Esophagus muscularis mucosa (tissue), 4 donors: ENCODE measurements around the gene PCBP3. TPM values are rescaled to one million over a fixed set of nuclear protein-coding genes. Genes with fewer than 3 reads are reported as not detected.
A peak's percentile ranks its signal among the peaks of the same experiment; 100 is the strongest.

Experiments
- DNase-seq: peaks from one replicate; pipeline ENCODE4 v3.0.0-alpha.2; 2017; ENCODE audit errors: extremely low spot score
- H3K27ac ChIP-seq, 4 donors: fragments of 200-600 bp; sonication (generic); replicated peaks in 1 of 4; 1 replicate in 3 of 4; 2 replicates in 1 of 4; pipeline ENCODE4 v1.5.1; 2016 to 2019; ENCODE audit warnings: mild to moderate bottlenecking in 1 of 4
- H3K27me3 ChIP-seq, 4 donors: fragments of 200-600 bp; sonication (generic); one replicate each; pipeline versions ENCODE4 v1.5.1 to v1.6.0; 2016 to 2019
- H3K36me3 ChIP-seq, 4 donors: fragments of 200-600 bp; sonication (generic); one replicate each; pipeline ENCODE4 v1.5.1; 2016 to 2019
- H3K4me1 ChIP-seq, 4 donors: fragments of 200-600 bp; sonication (generic); one replicate each; pipeline ENCODE4 v1.5.1; 2016 to 2019
- H3K4me3 ChIP-seq, 4 donors: fragments of 200-600 bp; sonication (generic); 1 replicate in 2 of 4; 2 replicates in 2 of 4; pipeline ENCODE4 v1.5.1; 2016 to 2019; ENCODE audit warnings: mild to moderate bottlenecking in 4 of 4, moderate library complexity in 1 of 4
- H3K9me3 ChIP-seq, 4 donors: fragments of 200-600 bp; sonication (generic); 1 replicate in 3 of 4; 2 replicates in 1 of 4; pipeline ENCODE4 v1.5.1; 2016 to 2019
- EP300 ChIP-seq: sonication (generic); formaldehyde crosslinking; IDR thresholded peaks from one replicate; pipeline ENCODE4 v1.6.1; 2017; ENCODE audit warnings: antibody characterized with exemption
- POLR2A ChIP-seq: fragments of 450-650 bp; IDR thresholded peaks from one replicate; pipeline ENCODE4 v1.6.1; 2017; ENCODE audit warnings: antibody characterized with exemption, moderate library complexity, mild to moderate bottlenecking, low read depth
- POLR2AphosphoS5 ChIP-seq, 2 donors: sonication (generic); formaldehyde crosslinking; IDR thresholded peaks; one replicate each; pipeline ENCODE4 v1.6.1; 2017; ENCODE audit warnings: antibody characterized with exemption in 2 of 2
- WGBS: methylation state at CpG from one replicate; pipeline ENCODE4 v1.1.5; 2018; 5-methylcytosine and 5-hydroxymethylcytosine counted together
- intact Hi-C: fragments of 100-400 bp; cut with DNase I; formaldehyde crosslinking; loops from one replicate; pipeline ENCODE4 v1.15.1; 2023
- total RNA-seq, 4 donors: library from RNA; depleted of rRNA; stranded (reverse); fragments of >200 nt; gene quantifications; one replicate each; pipeline versions ENCODE4 v1.1.0 to v1.2.1, GENCODE V29; 2016
- TF ChIP-seq, protein P1 (sequence below), 3 experiments: fragments of 200-600 bp in 2 of 3; fragments of 450-650 bp in 1 of 3; sonication (generic) in 2 of 3; IDR thresholded peaks; one replicate each; pipeline ENCODE4 v1.5.1; 2017 to 2019; ENCODE audit warnings: antibody characterized with exemption in 3 of 3, mild to moderate bottlenecking in 2 of 3, moderate library complexity in 1 of 3

PCBP3 gene
- total RNA-seq, 4 donors from 2014 or later: 7.5 to 9.2 (median 8.1) TPM

GRCh38 chr21:45797338-45797737, 153.8 kb downstream of the PCBP3 start:
- 49% methylated on average over 8 of the region's 8 CpGs for WGBS
- peak; percentile 68 for DNase-seq
- Histone ChIP-seq H3K9me3 (no peaks in the 10 kb centered on the region), H3K27ac (no peak overlapping the region), H3K4me1 (no peaks in the 10 kb centered on the region), H3K36me3 (no peaks in the 10 kb centered on the region), H3K27me3 (peaks cover 0 to 5% (median 0%) of the 10 kb centered on the region in 4 donors), H3K4me3 (no peak overlapping the region)
- TF ChIP-seq POLR2A (no peak), EP300 (no peak)
- TF ChIP-seq, protein P1, sequence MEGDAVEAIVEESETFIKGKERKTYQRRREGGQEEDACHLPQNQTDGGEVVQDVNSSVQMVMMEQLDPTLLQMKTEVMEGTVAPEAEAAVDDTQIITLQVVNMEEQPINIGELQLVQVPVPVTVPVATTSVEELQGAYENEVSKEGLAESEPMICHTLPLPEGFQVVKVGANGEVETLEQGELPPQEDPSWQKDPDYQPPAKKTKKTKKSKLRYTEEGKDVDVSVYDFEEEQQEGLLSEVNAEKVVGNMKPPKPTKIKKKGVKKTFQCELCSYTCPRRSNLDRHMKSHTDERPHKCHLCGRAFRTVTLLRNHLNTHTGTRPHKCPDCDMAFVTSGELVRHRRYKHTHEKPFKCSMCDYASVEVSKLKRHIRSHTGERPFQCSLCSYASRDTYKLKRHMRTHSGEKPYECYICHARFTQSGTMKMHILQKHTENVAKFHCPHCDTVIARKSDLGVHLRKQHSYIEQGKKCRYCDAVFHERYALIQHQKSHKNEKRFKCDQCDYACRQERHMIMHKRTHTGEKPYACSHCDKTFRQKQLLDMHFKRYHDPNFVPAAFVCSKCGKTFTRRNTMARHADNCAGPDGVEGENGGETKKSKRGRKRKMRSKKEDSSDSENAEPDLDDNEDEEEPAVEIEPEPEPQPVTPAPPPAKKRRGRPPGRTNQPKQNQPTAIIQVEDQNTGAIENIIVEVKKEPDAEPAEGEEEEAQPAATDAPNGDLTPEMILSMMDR (IDR thresholded peaks at IDR 0.05): no peak
- intact Hi-C loops: no loop called here

DNA sequence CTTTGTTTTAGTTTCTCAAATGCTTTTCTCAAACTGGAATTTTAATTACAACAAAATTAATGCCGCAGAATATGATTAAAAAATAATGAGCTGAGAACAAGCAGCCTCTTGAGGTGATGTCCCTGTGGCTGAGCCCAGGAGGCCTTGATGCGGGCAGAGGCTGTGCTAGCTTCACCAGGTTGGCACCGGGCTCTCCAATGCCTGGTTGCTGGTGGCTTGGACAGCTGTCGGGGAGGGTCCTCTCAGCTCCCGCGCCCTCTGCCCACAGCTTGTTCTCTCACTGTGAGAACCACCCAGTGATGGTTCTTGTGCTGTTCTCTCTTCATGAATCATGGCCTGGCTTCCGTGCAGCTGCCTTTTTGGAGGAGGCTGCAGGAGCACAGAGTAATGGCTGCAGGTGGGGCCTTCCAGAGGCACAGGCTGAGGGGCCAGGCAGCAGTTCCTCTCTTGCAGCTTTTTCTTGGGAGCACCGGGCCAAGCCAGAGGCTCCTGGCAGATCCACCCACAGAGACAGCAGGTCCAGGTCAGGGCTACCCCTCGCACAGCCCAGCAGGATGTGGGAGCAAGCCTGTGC, 156.3 kb downstream of the PCBP3 start:
- Histone ChIP-seq H3K27me3 (no peaks in the 10 kb centered on the region), H3K36me3 (no peaks in the 10 kb centered on the region), H3K4me3 (no peak overlapping the region), H3K4me1 (no peaks in the 10 kb centered on the region), H3K9me3 (no peaks in the 10 kb centered on the region), H3K27ac (no peak overlapping the region)
- WGBS: 80% methylated on average over 1 of the region's 9 CpGs
- peak; percentile 79 for DNase-seq
- TF ChIP-seq, protein P1 (IDR thresholded peaks at IDR 0.05): no peak
- TF ChIP-seq EP300 (no peak), POLR2A (no peak), POLR2AphosphoS5 (IDR thresholded peaks at IDR 0.05) (no peak)
- intact Hi-C loops: no loop called here

DNA sequence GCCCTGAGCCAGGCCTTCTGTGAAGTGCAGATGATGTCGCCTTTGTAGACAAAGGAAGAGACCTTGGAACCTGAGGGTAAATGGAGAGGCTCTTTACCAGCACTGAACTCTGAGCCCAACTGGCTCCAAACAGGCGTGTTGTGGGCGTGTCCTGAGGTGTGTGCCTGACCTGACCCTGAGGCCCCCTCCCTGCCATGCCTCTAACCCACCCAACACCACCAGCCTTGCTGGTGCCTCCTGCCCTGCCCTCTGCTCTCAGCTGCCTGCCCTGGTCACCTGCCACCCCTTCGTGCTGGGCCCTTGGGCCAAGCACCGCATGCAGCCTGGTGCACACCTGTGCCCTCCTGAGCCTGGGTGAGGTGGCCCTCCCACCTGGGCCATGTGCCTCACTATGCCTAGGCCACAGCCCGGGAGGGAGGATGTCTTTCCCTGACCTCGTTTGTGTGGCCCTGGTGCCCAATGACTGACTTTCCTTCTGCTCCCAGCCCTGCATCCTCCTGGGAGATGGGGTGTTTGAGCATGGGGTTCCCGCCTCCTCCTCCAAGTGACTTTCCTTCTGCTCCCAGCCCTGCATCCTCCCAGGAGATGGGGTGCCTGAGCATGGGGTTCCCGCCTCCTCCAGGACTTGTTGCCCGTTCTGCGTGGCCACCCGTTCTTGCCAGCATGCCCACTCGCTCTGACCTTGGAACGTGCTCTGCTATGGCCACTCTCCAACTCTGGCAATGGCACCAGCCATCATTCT, 157.0 kb downstream of the PCBP3 start:
- Histone ChIP-seq H3K9me3 (no peaks in the 10 kb centered on the region), H3K27ac (no peak overlapping the region), H3K4me3 (no peak overlapping the region), H3K36me3 (no peaks in the 10 kb centered on the region), H3K27me3 (no peaks in the 10 kb centered on the region), H3K4me1 (no peaks in the 10 kb centered on the region)
- TF ChIP-seq EP300: no peak
- WGBS: 83% methylated on average over 11 of the region's 14 CpGs
- intact Hi-C loops: no loop called here
- DNase-seq: peak; percentile 90

DNA sequence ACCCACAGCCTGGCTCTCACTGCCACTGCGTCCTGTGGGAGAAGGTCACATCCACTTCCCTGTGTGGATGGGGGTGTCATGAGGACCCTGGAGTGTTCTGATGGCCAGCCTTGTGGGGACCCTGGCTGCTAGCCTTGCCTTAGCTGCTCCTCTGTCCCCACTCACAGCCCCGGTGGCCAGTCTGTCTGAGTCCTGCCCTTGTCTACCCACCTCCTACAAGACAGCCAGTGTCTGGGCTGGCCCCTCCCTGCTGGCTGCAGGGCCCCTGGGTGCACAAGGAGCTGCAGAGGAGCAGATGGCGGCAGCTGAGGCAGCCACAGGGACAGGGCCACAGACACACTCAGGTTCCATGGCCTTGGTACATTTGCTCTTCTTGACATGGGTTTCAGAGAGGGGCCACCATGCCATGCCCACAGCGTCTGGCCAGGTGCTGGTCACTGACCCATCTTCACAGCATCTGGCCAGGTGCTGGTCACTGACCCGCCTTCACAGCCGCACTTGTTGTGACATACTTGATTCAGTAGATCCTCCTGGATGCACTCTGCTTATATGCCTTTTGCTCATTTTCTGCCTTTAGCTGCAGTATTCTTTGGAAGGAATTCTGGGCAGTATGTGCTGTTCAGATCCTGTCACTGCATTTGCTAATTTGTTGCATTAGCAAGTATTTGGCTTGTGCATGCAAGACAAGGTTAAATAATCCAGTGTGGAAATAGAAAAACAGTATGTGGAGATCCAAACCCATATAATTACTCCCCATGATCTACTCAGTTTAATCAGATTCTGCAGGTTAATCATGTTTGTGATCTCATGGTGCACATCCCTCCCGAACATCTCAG, 157.8 kb downstream of the PCBP3 start:
- peak; percentile 82 for DNase-seq
- Histone ChIP-seq H3K9me3 (no peaks in the 10 kb centered on the region), H3K27me3 (no peaks in the 10 kb centered on the region), H3K27ac (no peak overlapping the region), H3K36me3 (no peaks in the 10 kb centered on the region), H3K4me3 (no peak overlapping the region), H3K4me1 (no peaks in the 10 kb centered on the region)
- TF ChIP-seq POLR2A (no peak), POLR2AphosphoS5 (IDR thresholded peaks at IDR 0.05) (no peak), EP300 (no peak)
- TF ChIP-seq, protein P1 (IDR thresholded peaks at IDR 0.05): no peak
- intact Hi-C loops: no loop called here
- 81% methylated on average over 5 of the region's 7 CpGs for WGBS

- DNase-seq: peak; percentile 82
- intact Hi-C loops: no loop called here
- WGBS: 83% methylated on average over 8 of the region's 8 CpGs
- Histone ChIP-seq H3K27me3 (no peaks in the 10 kb centered on the region), H3K4me1 (no peaks in the 10 kb centered on the region), H3K27ac (no peak overlapping the region), H3K9me3 (no peaks in the 10 kb centered on the region), H3K36me3 (no peaks in the 10 kb centered on the region), H3K4me3 (no peak overlapping the region)
- no peak for TF ChIP-seq EP300
- no peak for TF ChIP-seq POLR2A
- no peak for TF ChIP-seq POLR2AphosphoS5 (IDR thresholded peaks at IDR 0.05)
- TF ChIP-seq, protein P1 (IDR thresholded peaks at IDR 0.05): no peak
Observed at GRCh38 chr21:45801989-45802388, 158.5 kb downstream of the PCBP3 start.
